ENCODE results near the gene NINL.

Gene NINL

DNA sequence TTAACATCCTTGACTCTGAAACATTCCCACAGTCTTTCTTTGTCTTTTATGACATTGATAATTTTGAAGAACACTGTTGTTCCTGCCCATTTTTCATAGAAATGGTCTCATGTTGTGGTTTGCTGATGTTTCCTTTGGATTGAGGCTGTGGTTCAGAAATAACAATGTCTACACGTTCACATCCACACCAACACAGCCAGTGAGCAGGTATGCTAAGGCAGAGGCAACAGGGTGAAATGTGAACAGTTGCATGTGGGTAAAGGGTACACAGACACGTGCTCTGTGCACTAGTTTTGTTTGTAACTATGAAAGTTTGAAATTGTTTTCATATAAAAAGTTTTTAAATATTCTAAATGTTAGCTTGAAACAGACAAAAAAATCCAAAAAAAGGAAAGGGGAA is 99.5 kb downstream of the NINL start:
- TF ChIP-seq, protein P1, sequence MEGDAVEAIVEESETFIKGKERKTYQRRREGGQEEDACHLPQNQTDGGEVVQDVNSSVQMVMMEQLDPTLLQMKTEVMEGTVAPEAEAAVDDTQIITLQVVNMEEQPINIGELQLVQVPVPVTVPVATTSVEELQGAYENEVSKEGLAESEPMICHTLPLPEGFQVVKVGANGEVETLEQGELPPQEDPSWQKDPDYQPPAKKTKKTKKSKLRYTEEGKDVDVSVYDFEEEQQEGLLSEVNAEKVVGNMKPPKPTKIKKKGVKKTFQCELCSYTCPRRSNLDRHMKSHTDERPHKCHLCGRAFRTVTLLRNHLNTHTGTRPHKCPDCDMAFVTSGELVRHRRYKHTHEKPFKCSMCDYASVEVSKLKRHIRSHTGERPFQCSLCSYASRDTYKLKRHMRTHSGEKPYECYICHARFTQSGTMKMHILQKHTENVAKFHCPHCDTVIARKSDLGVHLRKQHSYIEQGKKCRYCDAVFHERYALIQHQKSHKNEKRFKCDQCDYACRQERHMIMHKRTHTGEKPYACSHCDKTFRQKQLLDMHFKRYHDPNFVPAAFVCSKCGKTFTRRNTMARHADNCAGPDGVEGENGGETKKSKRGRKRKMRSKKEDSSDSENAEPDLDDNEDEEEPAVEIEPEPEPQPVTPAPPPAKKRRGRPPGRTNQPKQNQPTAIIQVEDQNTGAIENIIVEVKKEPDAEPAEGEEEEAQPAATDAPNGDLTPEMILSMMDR (IDR thresholded peaks at IDR 0.05; ENCODE audit: control insufficient read depth, extremely low read depth, insufficient read depth): no peak
- H3K4me3 ChIP-seq (ENCODE audit: low read depth, low read length): no peak overlapping the region
- no peak for DNase-seq (ENCODE audit: low read depth)

DNA sequence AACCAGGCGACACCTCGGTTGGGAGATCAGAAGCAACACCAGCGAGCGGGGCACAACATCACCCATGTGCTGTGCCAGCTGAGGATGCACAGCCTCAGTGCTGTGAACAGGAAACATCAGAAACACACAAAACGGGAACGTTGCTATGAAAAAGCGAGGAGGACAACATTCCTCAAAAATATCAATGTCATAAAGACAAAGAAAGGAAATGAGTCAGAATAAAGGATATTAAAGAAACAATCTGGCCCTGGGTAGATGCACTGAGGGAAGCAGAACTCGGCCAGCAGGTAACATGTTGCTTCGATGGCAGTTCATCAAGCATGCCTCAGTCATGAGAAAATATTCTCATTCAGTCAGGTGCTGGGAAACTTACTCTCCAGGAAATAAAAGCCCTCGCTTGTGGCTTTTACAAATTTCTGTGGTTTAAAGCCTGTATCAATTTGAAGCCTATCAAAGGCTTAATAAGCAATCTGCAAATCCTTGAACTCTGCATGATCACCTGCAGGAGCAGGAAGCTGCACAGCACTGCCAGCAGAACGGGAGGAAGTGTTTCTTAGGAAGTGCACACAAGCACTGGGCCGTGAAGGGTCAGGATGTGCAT is 100.3 kb downstream of the NINL start:
- H3K4me3 ChIP-seq (ENCODE audit: low read depth, low read length): no peak overlapping the region
- TF ChIP-seq, protein P1 (IDR thresholded peaks at IDR 0.05; ENCODE audit: control insufficient read depth, extremely low read depth, insufficient read depth): no peak
- DNase-seq (ENCODE audit: low read depth): no peak

- TF ChIP-seq, protein P1 (IDR thresholded peaks at IDR 0.05; ENCODE audit: control insufficient read depth, extremely low read depth, insufficient read depth): peak; percentile 22; the same call in 1 of the 2 replicates
- no peak overlapping the region for H3K4me3 ChIP-seq (ENCODE audit: low read depth, low read length)
- no peak for DNase-seq (ENCODE audit: low read depth)
Observed at GRCh38 chr20:25484224-25484846, 101.0 kb downstream of the NINL start.

DNA sequence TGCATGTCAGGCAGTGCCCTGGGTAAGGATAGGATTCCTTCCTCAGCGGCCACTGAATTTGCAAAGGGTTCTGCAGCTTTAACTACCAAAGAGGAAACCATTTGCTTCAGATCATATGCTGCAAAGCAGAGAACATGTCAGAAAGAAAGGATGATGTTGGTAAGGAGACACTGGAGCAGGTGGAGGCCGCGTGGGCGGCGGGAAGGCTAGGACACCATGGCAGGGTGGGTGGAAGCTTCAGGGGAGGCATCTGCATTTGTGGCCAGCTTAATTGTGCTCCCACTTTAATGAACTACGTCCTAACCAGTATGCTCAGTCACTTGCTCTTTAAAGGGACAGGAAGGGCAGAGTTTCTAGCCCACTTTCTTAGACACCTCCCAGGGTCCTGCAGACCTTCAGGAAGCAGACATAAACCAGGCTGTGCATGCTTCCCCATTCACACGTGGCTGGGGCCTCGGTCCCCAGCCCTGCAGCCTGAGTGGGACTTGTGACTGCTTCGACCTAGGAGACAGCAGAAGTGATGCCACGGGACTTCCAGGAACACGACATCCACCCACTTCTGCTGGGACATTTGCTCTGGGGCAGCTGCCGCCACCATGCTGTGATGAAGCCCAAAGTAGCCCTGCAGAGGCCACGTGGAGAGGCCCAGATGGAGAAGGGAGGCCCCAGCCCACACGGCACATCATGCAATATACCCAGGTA is 101.7 kb downstream of the NINL start:
- DNase-seq (ENCODE audit: low read depth): no peak
- H3K4me3 ChIP-seq (ENCODE audit: low read depth, low read length): no peak overlapping the region
- TF ChIP-seq, protein P1 (IDR thresholded peaks at IDR 0.05; ENCODE audit: control insufficient read depth, extremely low read depth, insufficient read depth): no peak

- TF ChIP-seq, protein P1 (IDR thresholded peaks at IDR 0.05; ENCODE audit: control insufficient read depth, extremely low read depth, insufficient read depth): no peak
- DNase-seq (ENCODE audit: low read depth): no peak
- H3K4me3 ChIP-seq (ENCODE audit: low read depth, low read length): no peak overlapping the region
Observed at GRCh38 chr20:25481918-25482253, 103.4 kb downstream of the NINL start.

DNA sequence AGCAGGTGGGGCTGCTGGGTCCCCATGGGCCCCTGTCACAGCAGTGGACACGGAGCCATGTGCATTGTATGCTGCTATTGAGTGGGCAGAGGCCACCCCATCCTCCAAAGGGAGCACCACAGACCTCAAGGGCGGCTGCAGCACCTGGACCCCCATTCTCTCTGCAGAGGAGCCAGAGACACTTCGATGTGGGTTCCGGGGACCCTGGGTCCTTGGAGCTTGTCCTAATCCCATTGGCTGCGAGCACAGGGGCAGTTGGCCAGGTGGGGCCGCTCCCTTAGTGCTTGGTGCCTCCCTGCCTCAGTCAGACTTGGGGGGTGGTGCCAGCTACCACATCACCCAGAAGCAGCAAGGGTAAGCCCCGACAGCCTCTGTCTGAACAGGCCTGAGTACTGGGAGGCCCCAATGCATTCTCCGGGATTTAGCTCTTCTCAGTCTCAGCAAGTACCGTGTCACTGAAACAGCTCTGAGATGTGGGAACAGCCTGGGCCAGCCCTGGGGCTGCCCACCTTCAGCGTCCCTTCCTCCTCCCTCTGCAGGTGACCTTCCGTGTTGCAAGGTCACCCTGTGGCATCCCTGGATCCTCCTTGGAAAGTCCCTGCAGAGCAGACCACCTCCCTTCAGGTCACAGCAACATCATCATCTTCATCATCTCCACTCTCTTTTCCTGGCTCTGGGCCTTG is 104.0 kb downstream of the NINL start:
- no peak for DNase-seq (ENCODE audit: low read depth)
- TF ChIP-seq, protein P1 (IDR thresholded peaks at IDR 0.05; ENCODE audit: control insufficient read depth, extremely low read depth, insufficient read depth): no peak
- no peak overlapping the region for H3K4me3 ChIP-seq (ENCODE audit: low read depth, low read length)
